Measurements from ENCODE around the gene LHX3. TPM values are rescaled to one million over a fixed set of nuclear protein-coding genes. Genes with fewer than 3 reads are reported as not detected.

The LHX3 gene
- total RNA-seq, 1 experiment from 2014 or later: not detected

- no peak for DNase-seq (ENCODE audit: low read depth)
These were observed 27.7 kb downstream of the LHX3 start for GRCh38 chr9:136177224-136177623.

- no peak for DNase-seq (ENCODE audit: low read depth)
These were observed 29.2 kb downstream of the LHX3 start for GRCh38 chr9:136175616-136176197.

GRCh38 chr9:136174779-136175615 lies 29.9 kb downstream of the LHX3 start:
- DNase-seq (ENCODE audit: low read depth): no peak

DNA sequence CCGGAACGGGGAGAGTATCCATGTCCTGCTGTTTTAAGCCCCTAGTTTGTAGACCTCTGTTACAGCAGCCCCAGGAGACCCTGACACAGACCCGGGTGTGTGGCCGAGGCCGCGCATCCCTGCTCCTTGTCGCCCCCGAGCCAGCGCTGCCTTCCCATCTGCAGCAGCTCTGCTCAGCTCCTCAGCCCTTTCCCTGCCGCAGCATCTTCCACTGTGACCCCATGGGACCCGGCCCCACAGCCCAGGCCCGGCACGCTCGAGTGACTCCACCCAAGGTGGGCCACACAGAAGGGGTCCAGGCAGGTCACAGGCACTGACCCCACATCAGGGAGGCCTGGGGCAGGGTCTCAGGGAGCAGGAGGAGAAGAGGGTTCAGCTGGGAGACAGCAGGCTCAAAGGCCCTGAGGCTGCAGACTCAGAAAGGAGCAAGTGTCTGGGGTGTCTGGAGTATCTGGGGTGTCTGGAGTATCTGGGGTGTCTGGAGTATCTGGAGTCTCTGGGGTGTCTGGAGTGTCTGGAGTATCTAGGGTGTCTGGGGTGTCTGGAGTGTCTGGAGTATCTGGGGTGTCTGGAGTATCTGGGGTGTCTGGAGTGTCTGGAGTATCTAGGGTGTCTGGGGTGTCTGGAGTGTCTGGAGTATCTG lies 31.2 kb downstream of the LHX3 start:
- no peak for DNase-seq (ENCODE audit: low read depth)

DNA sequence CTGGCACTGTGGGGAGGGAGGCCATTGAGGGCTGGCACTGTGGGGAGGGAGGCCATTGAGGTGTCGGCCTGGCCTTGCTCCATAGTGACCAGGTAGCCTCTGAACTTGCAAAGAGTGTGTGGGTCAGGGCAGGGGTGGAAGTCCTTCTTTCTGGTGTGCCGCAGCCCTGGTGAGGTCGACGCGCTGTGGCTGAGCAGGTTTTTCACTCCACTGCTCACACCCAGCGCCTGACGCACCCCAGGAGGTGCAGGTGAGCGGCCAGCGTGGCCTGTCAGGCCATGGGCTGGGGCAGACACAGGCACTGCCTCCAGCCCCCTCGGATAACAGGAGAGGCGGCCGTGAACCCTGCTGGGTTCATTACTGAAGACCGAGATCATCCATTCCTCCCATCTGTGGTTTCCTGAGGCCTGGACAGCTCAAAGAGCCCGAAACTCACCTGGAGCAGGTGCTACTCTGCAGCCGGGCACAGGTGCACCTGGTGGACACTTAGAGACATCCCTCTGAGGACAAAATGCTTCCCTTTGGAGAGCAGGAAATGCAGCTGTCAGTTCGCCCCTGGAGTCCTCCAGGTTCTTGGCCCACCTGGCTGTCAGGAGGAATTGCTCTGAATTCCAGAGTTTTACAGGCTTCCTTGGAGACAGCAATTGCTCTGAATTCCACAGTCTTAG lies 32.4 kb downstream of the LHX3 start:
- DNase-seq (ENCODE audit: low read depth): no peak

DNA sequence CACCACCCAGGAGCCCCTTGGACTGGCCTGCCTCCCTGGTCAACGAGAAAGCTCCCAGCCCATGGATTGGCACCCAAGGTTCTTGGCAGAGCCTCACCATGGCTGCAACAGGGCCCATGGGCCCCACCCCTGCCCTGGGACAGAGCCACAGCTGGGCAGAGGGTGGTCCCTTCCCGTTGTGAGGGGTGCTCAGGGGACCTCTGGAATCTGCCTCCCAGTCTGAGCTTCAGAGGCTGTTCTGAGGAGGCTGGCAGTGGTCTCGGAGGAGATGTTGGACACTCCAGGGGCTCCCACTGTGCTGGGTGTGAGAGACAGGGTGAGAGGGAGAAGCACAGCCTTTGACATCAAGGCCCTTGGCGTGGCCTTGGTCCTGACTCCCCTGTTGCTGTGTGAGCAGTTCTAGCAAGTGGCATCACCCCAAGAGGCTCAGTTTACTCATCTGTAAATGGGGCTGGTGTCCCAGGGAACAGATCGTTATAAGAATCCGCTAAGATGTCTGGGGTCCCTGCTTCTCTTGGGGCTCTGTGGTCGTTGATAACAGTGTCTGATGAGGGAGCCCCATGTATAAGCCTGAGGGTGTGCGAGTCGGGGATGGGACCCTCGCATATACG lies 33.0 kb downstream of the LHX3 start:
- DNase-seq (ENCODE audit: low read depth): no peak

DNA sequence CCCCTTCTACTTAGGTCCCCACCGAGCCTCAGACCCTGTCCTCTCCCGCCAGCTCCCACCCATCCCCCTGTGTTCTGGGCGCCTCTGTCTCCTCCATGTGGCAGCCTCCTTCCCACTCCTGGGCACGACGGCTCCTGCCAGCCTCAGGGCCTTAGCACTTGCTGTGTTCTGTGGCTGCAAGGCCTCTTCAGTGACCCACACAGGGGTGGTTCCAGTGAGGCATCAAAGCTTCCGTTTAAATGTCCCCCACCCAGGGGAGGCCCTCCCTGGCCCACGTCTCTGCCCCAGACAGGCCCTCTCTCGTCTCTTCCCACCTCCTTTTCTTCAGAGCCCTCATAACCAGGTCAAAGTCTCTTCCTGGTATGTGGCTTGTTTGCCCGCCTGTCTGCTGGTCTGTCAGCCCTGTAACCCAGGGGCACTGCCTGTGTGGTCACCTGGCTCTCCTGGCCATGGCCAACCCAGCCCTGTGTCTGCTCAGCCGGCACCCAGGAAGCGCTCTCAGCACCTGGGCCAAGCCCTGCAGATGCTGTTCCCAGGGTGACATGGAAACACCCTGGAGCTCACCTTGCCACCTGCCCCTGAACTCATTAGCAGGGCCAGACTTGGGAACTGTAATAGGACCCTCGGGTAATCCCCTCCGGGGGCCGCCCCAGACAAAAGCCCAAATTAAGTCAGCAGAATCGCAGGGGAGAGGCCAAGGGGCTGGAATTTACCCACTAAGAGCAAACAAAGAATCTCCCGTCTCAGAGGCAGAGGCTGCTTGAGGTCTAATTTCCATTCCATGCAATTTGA lies 33.7 kb downstream of the LHX3 start:
- no peak for DNase-seq (ENCODE audit: low read depth)

GRCh38 chr9:136170006-136170901 lies 34.7 kb downstream of the LHX3 start:
- DNase-seq (ENCODE audit: low read depth): no peak

- DNase-seq (ENCODE audit: low read depth): no peak
These were observed 35.4 kb downstream of the LHX3 start for GRCh38 chr9:136169495-136169894.

GRCh38 chr9:136163248-136163850 lies 41.6 kb downstream of the LHX3 start:
- no peak for DNase-seq (ENCODE audit: low read depth)

- DNase-seq (ENCODE audit: low read depth): no peak
These were observed 43.8 kb downstream of the LHX3 start for GRCh38 chr9:136160995-136161610.

DNA sequence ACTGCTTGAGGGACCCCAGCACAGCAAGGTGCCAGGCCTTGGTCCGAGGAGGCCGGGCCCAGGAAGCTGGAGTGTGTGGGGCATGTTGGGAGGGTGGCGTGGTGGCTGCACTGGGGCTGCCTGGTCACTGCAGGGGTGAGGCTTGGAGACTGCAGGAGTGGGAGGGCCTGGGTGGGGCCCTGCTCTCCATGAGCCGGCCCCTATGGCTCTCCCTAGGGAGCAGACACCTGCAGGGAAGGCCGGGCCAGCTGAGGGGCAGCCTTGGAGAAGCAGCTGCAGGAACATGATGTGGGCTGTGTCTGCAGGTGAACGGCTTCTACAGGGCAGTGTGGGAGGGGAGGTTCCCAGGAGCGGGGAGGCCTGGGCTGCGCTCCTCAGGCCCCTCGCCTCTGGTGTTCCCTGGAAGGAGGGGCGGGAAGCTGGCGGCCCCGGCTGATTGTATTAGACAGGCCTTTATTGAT lies 44.5 kb downstream of the LHX3 start:
- no peak for DNase-seq (ENCODE audit: low read depth)

DNA sequence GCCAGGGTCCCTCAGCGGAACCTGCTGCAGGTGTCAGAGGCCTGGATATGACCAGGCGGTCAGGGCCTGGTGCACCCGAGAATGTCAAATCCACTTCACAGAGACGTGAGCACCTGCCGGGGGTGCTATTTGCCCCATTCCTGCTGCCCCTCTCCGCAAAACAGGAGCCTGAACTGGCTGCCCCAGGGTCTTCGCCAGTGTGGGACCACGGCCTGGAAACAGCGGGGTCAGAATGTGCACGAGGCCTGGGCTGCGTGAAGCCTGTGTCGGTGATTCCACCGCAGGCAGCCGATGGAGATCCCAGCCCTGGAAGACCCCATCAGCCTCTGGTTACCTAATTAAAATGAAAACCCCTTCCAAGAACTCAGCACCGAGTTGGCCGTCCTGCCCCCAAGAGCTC lies 45.1 kb downstream of the LHX3 start:
- no peak for DNase-seq (ENCODE audit: low read depth)

DNA sequence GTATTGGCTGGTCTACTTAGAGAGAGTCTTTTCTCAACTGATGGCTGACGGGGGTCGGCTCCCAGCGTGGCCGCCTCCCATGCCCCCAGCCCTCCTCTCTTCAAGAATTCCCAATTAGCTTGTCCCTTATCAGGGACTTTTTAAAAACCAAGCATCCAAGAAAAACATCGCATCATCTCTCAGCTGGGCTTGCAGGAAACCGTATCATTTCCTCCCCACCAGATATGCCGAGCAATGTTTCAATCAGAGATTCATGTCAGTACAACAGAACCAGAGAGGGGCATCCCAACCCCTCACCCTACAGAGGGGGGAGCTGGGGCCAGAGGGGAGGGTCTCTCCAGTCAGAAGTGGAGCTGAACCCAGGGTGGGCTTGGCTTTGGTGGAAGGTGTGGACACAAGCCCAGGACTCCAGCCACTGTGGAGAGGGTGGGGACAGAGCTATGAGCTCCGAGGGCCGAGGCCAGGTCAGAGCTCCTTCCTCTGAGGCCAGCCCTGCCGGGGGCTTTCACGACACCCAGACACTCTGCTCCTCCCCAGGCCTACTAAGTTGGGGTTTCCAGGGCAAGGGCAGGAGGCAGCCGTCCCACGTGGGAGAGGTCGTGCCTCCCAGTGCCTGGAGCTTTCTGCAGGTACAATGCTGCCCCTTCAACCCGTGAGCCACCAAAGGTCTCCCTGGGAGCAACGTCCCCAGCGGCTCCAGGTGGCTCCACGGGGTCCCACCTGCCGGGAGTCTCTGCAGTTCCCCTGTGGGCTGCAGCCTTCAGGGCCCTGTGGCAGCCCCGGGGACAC lies 47.3 kb downstream of the LHX3 start:
- no peak for DNase-seq (ENCODE audit: low read depth)

GRCh38 chr9:136156209-136157120 lies 48.5 kb downstream of the LHX3 start:
- DNase-seq (ENCODE audit: low read depth): no peak

DNA sequence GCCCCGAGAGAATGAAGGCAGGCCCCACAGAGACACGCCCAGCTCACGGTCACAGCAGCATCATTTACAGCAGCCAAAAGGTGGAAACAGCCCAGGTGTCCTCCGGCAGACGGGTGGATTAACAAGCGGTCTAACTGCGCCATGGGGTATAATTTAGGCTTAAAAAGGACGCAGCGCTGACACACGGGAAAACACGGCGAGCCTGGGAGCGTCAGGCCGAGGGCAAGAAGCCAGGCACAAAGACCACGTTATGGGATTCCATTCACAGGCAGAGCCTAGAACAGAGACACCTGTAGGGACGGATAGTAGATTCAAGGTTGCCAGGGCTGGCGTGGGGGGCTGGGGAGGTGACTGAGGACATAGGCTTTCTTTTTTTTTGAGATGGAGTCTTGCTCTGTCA lies 49.4 kb downstream of the LHX3 start:
- DNase-seq (ENCODE audit: low read depth): no peak

- DNase-seq (ENCODE audit: low read depth): no peak
These were observed 50.0 kb downstream of the LHX3 start for GRCh38 chr9:136154943-136155342.
